Testis (tissue), 2 donors: ENCODE results near the gene CADPS2.

ENCODE experiments used
- POLR2A ChIP-seq: fragments of 450-650 bp; IDR thresholded peaks from one replicate; pipeline ENCODE4 v1.6.1; 2017; ENCODE audit warnings: antibody characterized with exemption, mild to moderate bottlenecking, moderate library complexity
- TF ChIP-seq, protein P1 (sequence below), 3 experiments: fragments of 450-650 bp in 2 of 3; fragments of 200-600 bp in 1 of 3; sonication (generic) in 1 of 3; IDR thresholded peaks; one replicate each; pipeline ENCODE4 v1.5.1; 2016 to 2019; ENCODE audit warnings: antibody characterized with exemption in 3 of 3, mild to moderate bottlenecking in 2 of 3, moderate library complexity in 1 of 3

DNA sequence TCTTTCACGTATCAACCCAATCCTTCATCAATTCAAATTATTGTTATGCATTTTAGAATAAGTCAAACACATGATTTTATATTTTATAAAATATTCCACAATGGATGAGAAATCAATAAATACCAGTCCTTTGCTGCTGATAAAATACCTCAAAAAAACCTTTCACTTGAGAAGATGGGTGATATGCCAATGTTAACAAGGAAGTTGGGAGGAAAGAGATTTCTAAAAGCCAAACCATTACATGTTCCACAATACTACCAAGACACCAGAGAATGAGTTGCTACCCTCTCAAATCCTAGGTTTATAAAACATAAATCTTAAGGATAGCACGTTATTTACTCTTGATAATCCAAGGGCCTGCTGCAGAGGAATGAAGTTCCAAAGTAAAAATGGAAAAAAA, 201.8 kb downstream of the CADPS2 start:
- TF ChIP-seq, protein P1, sequence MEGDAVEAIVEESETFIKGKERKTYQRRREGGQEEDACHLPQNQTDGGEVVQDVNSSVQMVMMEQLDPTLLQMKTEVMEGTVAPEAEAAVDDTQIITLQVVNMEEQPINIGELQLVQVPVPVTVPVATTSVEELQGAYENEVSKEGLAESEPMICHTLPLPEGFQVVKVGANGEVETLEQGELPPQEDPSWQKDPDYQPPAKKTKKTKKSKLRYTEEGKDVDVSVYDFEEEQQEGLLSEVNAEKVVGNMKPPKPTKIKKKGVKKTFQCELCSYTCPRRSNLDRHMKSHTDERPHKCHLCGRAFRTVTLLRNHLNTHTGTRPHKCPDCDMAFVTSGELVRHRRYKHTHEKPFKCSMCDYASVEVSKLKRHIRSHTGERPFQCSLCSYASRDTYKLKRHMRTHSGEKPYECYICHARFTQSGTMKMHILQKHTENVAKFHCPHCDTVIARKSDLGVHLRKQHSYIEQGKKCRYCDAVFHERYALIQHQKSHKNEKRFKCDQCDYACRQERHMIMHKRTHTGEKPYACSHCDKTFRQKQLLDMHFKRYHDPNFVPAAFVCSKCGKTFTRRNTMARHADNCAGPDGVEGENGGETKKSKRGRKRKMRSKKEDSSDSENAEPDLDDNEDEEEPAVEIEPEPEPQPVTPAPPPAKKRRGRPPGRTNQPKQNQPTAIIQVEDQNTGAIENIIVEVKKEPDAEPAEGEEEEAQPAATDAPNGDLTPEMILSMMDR (IDR thresholded peaks at IDR 0.05), result no peak
- no peak for TF ChIP-seq POLR2A
